ENCODE results near the gene TBC1D25.
A peak's percentile ranks its signal among the peaks of the same experiment; 100 is the strongest.

TBC1D25 gene

GRCh38 chrX:48573690-48574269 lies 34.3 kb downstream of the TBC1D25 start:
- Histone ChIP-seq H3K4me3 (ENCODE audit: low read length) (peak overlapping the region; percentile 90), H3K4me2 (ENCODE audit: low read length) (peak overlapping the region; percentile 88), H3K9ac (ENCODE audit: low read depth, low read length) (peak overlapping the region; percentile 100), H3K4me1 (ENCODE audit: control insufficient read depth, insufficient read depth, low read length) (peaks cover 32% of the 10 kb centered on the region), H3K27me3 (ENCODE audit: control insufficient read depth, insufficient read depth, low read length) (no peaks in the 10 kb centered on the region), H3K36me3 (ENCODE audit: insufficient read depth, low read length) (peaks cover 39% of the 10 kb centered on the region), H3K9me3 (replicated peaks; ENCODE audit: low read length) (no peaks in the 10 kb centered on the region)

- Histone ChIP-seq H3K4me3 (ENCODE audit: low read length) (peak within 1 kb of the TSS; percentile 90), H3K9me3 (replicated peaks; ENCODE audit: low read length) (no peaks in the 10 kb centered on the region), H3K4me2 (ENCODE audit: low read length) (peak within 1 kb of the TSS; percentile 88), H3K36me3 (ENCODE audit: insufficient read depth, low read length) (peaks cover 47% of the 10 kb centered on the region), H3K4me1 (ENCODE audit: control insufficient read depth, insufficient read depth, low read length) (peaks cover 32% of the 10 kb centered on the region), H3K9ac (ENCODE audit: low read depth, low read length) (peak within 1 kb of the TSS; percentile 100), H3K27me3 (ENCODE audit: control insufficient read depth, insufficient read depth, low read length) (no peaks in the 10 kb centered on the region)
These were observed 35.1 kb downstream of the TBC1D25 start, which contains the start of gene RBM3 for GRCh38 chrX:48574270-48575266. TSS of gene RBM3 (plus strand) at chrX:48574484. CDS start at chrX:48575181, 697 bp downstream.

GRCh38 chrX:48575642-48576041 lies 36.1 kb downstream of the TBC1D25 start:
- Histone ChIP-seq H3K36me3 (ENCODE audit: insufficient read depth, low read length) (peaks cover 48% of the 10 kb centered on the region), H3K4me2 (ENCODE audit: low read length) (peak overlapping the region; percentile 88), H3K27me3 (ENCODE audit: control insufficient read depth, insufficient read depth, low read length) (no peaks in the 10 kb centered on the region), H3K4me3 (ENCODE audit: low read length) (peak overlapping the region; percentile 90), H3K4me1 (ENCODE audit: control insufficient read depth, insufficient read depth, low read length) (peaks cover 29% of the 10 kb centered on the region), H3K9me3 (replicated peaks; ENCODE audit: low read length) (no peaks in the 10 kb centered on the region), H3K9ac (ENCODE audit: low read depth, low read length) (peak overlapping the region; percentile 100)

DNA sequence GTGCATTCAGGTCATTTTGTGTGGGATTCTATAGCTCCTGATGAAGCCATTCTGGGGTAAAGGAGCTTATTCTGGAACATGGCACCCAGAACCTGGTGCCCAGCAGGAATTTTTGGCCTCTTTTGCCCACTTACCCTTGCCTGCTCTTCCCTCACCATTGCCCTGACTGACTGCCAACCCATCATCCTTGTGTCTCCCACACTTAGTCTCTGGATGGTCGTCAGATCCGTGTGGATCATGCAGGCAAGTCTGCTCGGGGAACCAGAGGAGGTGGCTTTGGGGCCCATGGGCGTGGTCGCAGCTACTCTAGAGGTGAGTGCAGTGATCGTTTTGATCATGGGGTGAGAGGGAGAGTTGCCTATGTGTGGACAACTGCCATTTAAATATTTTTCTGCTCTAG lies 36.6 kb downstream of the TBC1D25 start:
- Histone ChIP-seq H3K9ac (ENCODE audit: low read depth, low read length) (peak overlapping the region; percentile 100), H3K4me3 (ENCODE audit: low read length) (peak overlapping the region; percentile 90), H3K27me3 (ENCODE audit: control insufficient read depth, insufficient read depth, low read length) (no peaks in the 10 kb centered on the region), H3K4me2 (ENCODE audit: low read length) (peak overlapping the region; percentile 88), H3K36me3 (ENCODE audit: insufficient read depth, low read length) (peaks cover 48% of the 10 kb centered on the region), H3K4me1 (ENCODE audit: control insufficient read depth, insufficient read depth, low read length) (peaks cover 29% of the 10 kb centered on the region), H3K9me3 (replicated peaks; ENCODE audit: low read length) (no peaks in the 10 kb centered on the region)

DNA sequence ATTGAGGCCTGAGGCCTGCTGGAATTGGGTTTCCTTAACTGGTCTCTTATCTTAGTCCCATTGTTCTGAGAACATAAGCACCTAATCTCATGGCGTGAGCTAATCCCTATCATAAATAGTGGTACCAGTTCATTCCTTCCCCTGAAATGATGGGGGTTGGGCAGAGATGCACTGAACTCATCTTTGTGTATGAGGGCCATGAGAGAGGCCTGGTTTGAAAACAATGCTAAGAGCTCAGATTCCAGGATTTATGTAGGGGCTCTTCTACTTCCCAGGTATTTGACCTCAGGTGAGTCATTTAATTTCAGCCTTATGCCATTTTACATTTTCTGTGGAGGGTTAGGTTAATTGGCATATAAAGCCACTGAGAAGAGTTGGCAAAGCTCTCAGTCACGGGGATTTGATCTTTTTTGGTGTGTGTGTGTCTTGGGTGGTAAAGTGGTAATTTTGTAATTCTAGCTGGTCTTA lies 39.2 kb downstream of the TBC1D25 start:
- Histone ChIP-seq H3K4me3 (ENCODE audit: low read length) (no peak overlapping the region), H3K27me3 (ENCODE audit: control insufficient read depth, insufficient read depth, low read length) (no peaks in the 10 kb centered on the region), H3K4me1 (ENCODE audit: control insufficient read depth, insufficient read depth, low read length) (peaks cover 28% of the 10 kb centered on the region), H3K9me3 (replicated peaks; ENCODE audit: low read length) (no peaks in the 10 kb centered on the region), H3K4me2 (ENCODE audit: low read length) (no peak overlapping the region), H3K36me3 (ENCODE audit: insufficient read depth, low read length) (peaks cover 48% of the 10 kb centered on the region), H3K9ac (ENCODE audit: low read depth, low read length) (no peak overlapping the region)

- Histone ChIP-seq H3K4me3 (ENCODE audit: low read length) (no peak overlapping the region), H3K27me3 (ENCODE audit: control insufficient read depth, insufficient read depth, low read length) (no peaks in the 10 kb centered on the region), H3K4me2 (ENCODE audit: low read length) (no peak overlapping the region), H3K36me3 (ENCODE audit: insufficient read depth, low read length) (peaks cover 48% of the 10 kb centered on the region), H3K9ac (ENCODE audit: low read depth, low read length) (no peak overlapping the region), H3K9me3 (replicated peaks; ENCODE audit: low read length) (no peaks in the 10 kb centered on the region), H3K4me1 (ENCODE audit: control insufficient read depth, insufficient read depth, low read length) (peaks cover 24% of the 10 kb centered on the region)
These were observed 39.7 kb downstream of the TBC1D25 start for GRCh38 chrX:48579259-48579658.

DNA sequence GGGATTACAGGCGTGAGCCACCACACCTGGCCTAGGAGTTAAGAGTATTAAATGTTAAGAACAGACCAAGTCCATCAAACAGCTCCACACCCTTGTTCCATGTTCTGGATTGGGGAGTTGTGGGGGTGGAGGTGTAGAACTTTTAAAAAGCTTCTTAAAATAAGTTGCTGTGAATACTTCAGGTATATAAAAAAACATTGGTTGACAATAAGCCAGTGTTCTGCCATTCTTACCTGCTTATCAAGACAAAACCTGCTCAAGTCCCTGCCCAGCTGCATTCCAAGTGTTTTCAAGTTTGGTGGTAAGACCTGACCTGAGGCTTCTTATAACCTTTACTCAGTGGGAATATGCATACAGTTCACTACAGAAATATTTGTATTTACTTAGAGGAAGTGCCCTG lies 41.1 kb downstream of the TBC1D25 start:
- Histone ChIP-seq H3K9me3 (replicated peaks; ENCODE audit: low read length) (no peaks in the 10 kb centered on the region), H3K4me1 (ENCODE audit: control insufficient read depth, insufficient read depth, low read length) (peaks cover 22% of the 10 kb centered on the region), H3K36me3 (ENCODE audit: insufficient read depth, low read length) (peaks cover 39% of the 10 kb centered on the region), H3K27me3 (ENCODE audit: control insufficient read depth, insufficient read depth, low read length) (no peaks in the 10 kb centered on the region), H3K9ac (ENCODE audit: low read depth, low read length) (no peak overlapping the region), H3K4me3 (ENCODE audit: low read length) (no peak overlapping the region), H3K4me2 (ENCODE audit: low read length) (no peak overlapping the region)

- no peak overlapping the region for H3K9ac ChIP-seq (ENCODE audit: low read depth, low read length)
- H3K9me3 ChIP-seq (replicated peaks; ENCODE audit: low read length) = no peaks in the 10 kb centered on the region
- no peaks in the 10 kb centered on the region for H3K36me3 ChIP-seq (ENCODE audit: insufficient read depth, low read length)
- no peak overlapping the region for H3K4me2 ChIP-seq (ENCODE audit: low read length)
- H3K4me1 ChIP-seq (ENCODE audit: control insufficient read depth, insufficient read depth, low read length) = peaks cover 2% of the 10 kb centered on the region
- H3K27me3 ChIP-seq (ENCODE audit: control insufficient read depth, insufficient read depth, low read length) = no peaks in the 10 kb centered on the region
- H3K4me3 ChIP-seq (ENCODE audit: low read length) = no peak overlapping the region
These were observed 45.2 kb downstream of the TBC1D25 start for GRCh38 chrX:48584698-48585097.

GRCh38 chrX:48589482-48590162 lies 50.1 kb downstream of the TBC1D25 start:
- H3K9me3 ChIP-seq (replicated peaks; ENCODE audit: low read length) = no peaks in the 10 kb centered on the region
- no peak overlapping the region for H3K4me2 ChIP-seq (ENCODE audit: low read length)
- no peaks in the 10 kb centered on the region for H3K36me3 ChIP-seq (ENCODE audit: insufficient read depth, low read length)
- no peaks in the 10 kb centered on the region for H3K27me3 ChIP-seq (ENCODE audit: control insufficient read depth, insufficient read depth, low read length)
- H3K4me1 ChIP-seq (ENCODE audit: control insufficient read depth, insufficient read depth, low read length) = peaks cover 22% of the 10 kb centered on the region
- H3K9ac ChIP-seq (ENCODE audit: low read depth, low read length) = no peak overlapping the region
- H3K4me3 ChIP-seq (ENCODE audit: low read length) = no peak overlapping the region

GRCh38 chrX:48590203-48591103 lies 50.9 kb downstream of the TBC1D25 start:
- H3K4me3 ChIP-seq (ENCODE audit: low read length) = no peak overlapping the region
- H3K9ac ChIP-seq (ENCODE audit: low read depth, low read length) = no peak overlapping the region
- no peaks in the 10 kb centered on the region for H3K36me3 ChIP-seq (ENCODE audit: insufficient read depth, low read length)
- no peaks in the 10 kb centered on the region for H3K9me3 ChIP-seq (replicated peaks; ENCODE audit: low read length)
- H3K4me1 ChIP-seq (ENCODE audit: control insufficient read depth, insufficient read depth, low read length) = peaks cover 22% of the 10 kb centered on the region
- H3K27me3 ChIP-seq (ENCODE audit: control insufficient read depth, insufficient read depth, low read length) = no peaks in the 10 kb centered on the region
- no peak overlapping the region for H3K4me2 ChIP-seq (ENCODE audit: low read length)
